Naive thymus-derived CD4-positive, alpha-beta T cell (primary cell): ENCODE measurements around the gene IGFLR1. TPM values are rescaled to one million over a fixed set of nuclear protein-coding genes. Genes with fewer than 3 reads are reported as not detected.
A peak's percentile ranks its signal among the peaks of the same experiment; 100 is the strongest.

ENCODE experiments used
- ATAC-seq: fragments of 150-1000 bp; cut with Tn5 transposase; 2 replicates; pipeline ENCODE4 v1.10.0; 2021; ENCODE audit warnings: mild to moderate bottlenecking, moderate library complexity
- CTCF ChIA-PET: fragments of 350-600 bp; sonication (Branson Sonifier 250); formaldehyde crosslinking; loops from one replicate; lab custom pipeline; 2021; ENCODE audit warnings: antibody characterized with exemption; lab: Charles Lee
- POLR2A ChIA-PET: fragments of 350-600 bp; sonication (Branson Sonifier 250); formaldehyde crosslinking; loops from one replicate; lab custom pipeline; 2021; ENCODE audit warnings: antibody characterized with exemption, inconsistent platforms; lab: Charles Lee
- DNase-seq, 9 donors: peaks; one replicate each; pipeline versions ENCODE4 v3.0.0 to v3.0.0-alpha.2; 2020 to 2022; ENCODE audit warnings: mixed read lengths in 1 of 9
- H3K27ac ChIP-seq: one replicate; pipeline ENCODE4 v1.7.0; 2013; ENCODE audit warnings: mild to moderate bottlenecking, low read depth, low read length, moderate library complexity
- H3K27me3 ChIP-seq, 2 donors: one replicate each; pipeline ENCODE4 v1.7.0; 2013; ENCODE audit warnings: low read length in 2 of 2, mild to moderate bottlenecking in 2 of 2, moderate library complexity in 2 of 2; ENCODE audit not compliant: control insufficient read depth in 2 of 2, insufficient read depth in 2 of 2
- H3K36me3 ChIP-seq, 3 experiments: 1 replicate in 2 of 3; 2 replicates in 1 of 3; pipeline ENCODE4 v1.7.0; 2013; ENCODE audit warnings: low read length in 3 of 3, mild to moderate bottlenecking in 3 of 3, moderate library complexity in 1 of 3; ENCODE audit not compliant: insufficient read depth in 3 of 3, control insufficient read depth in 2 of 3
- H3K4me1 ChIP-seq, 2 donors: one replicate each; pipeline ENCODE4 v1.7.0; 2013; ENCODE audit warnings: low read length in 2 of 2, mild to moderate bottlenecking in 2 of 2, moderate library complexity in 1 of 2; ENCODE audit not compliant: control insufficient read depth in 2 of 2, insufficient read depth in 2 of 2
- H3K4me3 ChIP-seq: 2 replicates; pipeline ENCODE4 v1.7.0; 2013; ENCODE audit warnings: mild to moderate bottlenecking, low read length
- H3K9me3 ChIP-seq, 3 experiments: 1 replicate in 2 of 3; 2 replicates in 1 of 3; pipeline ENCODE4 v1.7.0; 2013; ENCODE audit warnings: low read length in 3 of 3; ENCODE audit not compliant: control insufficient read depth in 2 of 3
- H3K27ac Mint-ChIP-seq, 9 donors: one replicate each; pipeline ENCODE4 v1.8.0; 2020 to 2022; ENCODE audit warnings: mixed read lengths in 9 of 9, mild to moderate bottlenecking in 8 of 9, moderate library complexity in 5 of 9, inconsistent platforms in 2 of 9
- H3K27me3 Mint-ChIP-seq, 5 donors: one replicate each; pipeline ENCODE4 v1.8.0; 2021 to 2022; ENCODE audit warnings: mixed read lengths in 5 of 5, mild to moderate bottlenecking in 1 of 5
- H3K36me3 Mint-ChIP-seq, 5 donors: one replicate each; pipeline ENCODE4 v1.8.0; 2020 to 2022; ENCODE audit warnings: mixed read lengths in 5 of 5, mild to moderate bottlenecking in 3 of 5, inconsistent platforms in 1 of 5
- H3K4me1 Mint-ChIP-seq, 7 donors: one replicate each; pipeline ENCODE4 v1.8.0; 2020 to 2022; ENCODE audit warnings: mixed read lengths in 7 of 7, mild to moderate bottlenecking in 3 of 7, inconsistent platforms in 1 of 7
- H3K4me3 Mint-ChIP-seq, 10 donors: one replicate each; pipeline ENCODE4 v1.8.0; 2020 to 2022; ENCODE audit warnings: mild to moderate bottlenecking in 10 of 10, mixed read lengths in 10 of 10, moderate library complexity in 6 of 10, inconsistent platforms in 2 of 10
- H3K9me3 Mint-ChIP-seq, 11 donors: one replicate each; pipeline ENCODE4 v1.8.0; 2020 to 2022; ENCODE audit warnings: mixed read lengths in 11 of 11, mild to moderate bottlenecking in 4 of 11, inconsistent platforms in 1 of 11, moderate library complexity in 1 of 11
- intact Hi-C, 2 donors: fragments of 100-400 bp; cut with micrococcal nuclease; formaldehyde crosslinking; loops; one replicate each; pipeline ENCODE4 v1.15.1; 2023
- polyA plus RNA-seq, 2 donors: library from polyadenylated mRNA; unstranded; fragments of 300-500 nt; fragmentation: Illumina TruSeq; gene quantifications; one replicate each; pipeline ENCODE4 v1.2.3, GENCODE V29; 2021
- total RNA-seq, 6 experiments: library from RNA in 5 of 6; stranded (reverse) in 5 of 6; gene quantifications; 1 replicate in 5 of 6; 2 replicates in 1 of 6; pipeline ENCODE4 v1.2.3 and lab custom pipeline; 2021 to 2026

The IGFLR1 gene
- total and polyA plus RNA-seq, 7 experiments from 2014 or later, result 61.4 to 113 (median 99.5) TPM

DNA sequence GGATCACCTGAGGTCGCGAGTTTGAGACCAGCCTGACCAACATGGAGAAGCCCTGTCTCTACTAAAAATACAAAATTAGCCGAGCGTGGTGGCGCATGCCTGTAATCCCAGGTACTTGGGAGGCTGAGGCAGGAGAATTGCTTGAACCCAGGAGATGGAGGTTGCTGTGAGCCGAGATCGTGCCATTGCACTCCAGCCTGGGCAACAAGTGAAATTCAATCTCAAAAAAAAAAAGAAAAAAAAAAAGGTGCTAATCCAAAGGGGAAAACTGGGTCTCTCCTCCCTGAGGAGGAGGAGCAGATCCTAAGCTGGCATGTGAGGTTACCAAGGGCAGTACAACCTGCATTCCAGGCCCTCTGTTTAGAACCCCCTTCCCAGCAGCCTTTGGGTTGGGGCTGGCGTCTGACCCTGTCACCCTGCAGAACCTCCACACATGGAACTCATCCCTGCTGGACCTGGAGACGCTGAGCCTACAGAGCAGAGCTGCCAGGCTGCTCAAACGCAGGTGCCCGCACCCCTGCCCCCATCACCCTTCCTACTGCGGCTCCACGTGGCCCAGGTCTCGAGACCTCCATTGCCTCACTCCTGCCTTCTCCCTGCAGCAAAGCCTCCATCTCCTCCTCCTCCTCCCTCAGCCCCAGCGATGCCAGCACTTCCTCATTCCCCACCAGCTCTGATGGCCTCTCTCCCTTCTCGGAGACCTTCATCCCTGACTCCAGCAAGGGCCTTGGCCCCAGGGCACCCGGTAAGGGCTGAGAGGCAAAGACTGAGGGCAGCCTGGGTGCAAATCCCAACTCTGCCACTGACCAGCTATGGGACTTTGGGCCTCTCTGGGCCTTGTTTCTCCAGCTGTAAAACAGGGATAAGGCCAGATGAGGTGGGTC is 22.4 kb upstream of the IGFLR1 start:
- H3K36me3 ChIP-seq, result peaks cover 0 to 66% (median 4%) of the 10 kb centered on the region in 3 experiments

DNA sequence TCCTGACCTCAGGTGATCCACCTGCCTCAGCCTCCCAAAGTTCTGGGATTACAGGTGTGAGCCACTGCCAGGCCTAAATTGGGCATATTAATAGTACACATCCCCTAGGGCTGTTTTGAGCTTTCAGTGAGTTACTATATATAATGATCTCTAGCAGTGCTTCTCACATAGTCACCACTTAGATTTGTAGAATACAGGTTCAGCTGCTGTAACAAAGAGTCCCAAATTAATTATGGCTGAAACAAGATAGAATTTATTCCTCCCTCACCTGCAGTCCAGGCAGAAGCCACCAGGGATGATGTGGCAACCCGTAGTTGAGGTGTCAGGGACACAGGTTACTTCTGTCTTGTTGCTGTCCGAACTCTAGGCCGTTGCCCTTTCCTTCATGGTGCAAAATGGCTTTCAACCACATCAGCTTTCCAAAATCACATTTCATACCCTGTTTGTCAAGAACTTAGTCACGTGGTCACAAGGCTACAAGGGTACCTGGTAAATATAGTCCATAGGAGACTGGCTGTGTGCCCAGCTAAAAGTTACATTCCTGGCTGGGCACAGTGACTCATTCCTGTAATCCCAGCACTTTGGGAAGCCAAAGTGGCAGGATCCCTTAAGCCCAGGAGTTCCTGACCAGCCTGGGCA is 18.6 kb upstream of the IGFLR1 start:
- Mint-ChIP-seq H3K27ac (no peak overlapping the region), H3K36me3 (peaks cover 0 to 20% (median 0%) of the 10 kb centered on the region in 5 donors), H3K4me1 (peaks cover 11 to 36% (median 30%) of the 10 kb centered on the region in 7 donors), H3K27me3 (peaks cover 0 to 6% (median 5%) of the 10 kb centered on the region in 5 donors), H3K9me3 (peaks cover 0 to 4% (median 0%) of the 10 kb centered on the region in 11 donors), H3K4me3 (no peak overlapping the region)
- Histone ChIP-seq H3K4me1 (peaks cover 10 to 32% of the 10 kb centered on the region in 2 donors), H3K9me3 (no peaks in the 10 kb centered on the region), H3K36me3 (peaks cover 0 to 41% (median 4%) of the 10 kb centered on the region in 3 experiments), H3K27ac (no peak overlapping the region), H3K4me3 (no peak overlapping the region), H3K27me3 (peaks cover 0 to 3% of the 10 kb centered on the region in 2 donors)
- intact Hi-C loops, result no loop called here
- ChIA-PET POLR2A (interaction anchor here (0.6 to 1.6 kb wide), 2 partner anchors 15 to 16 kb away, joined by 4 to 5 read pairs; partner anchors contain the start of genes PSENEN and U2AF1L4), CTCF (no interaction called here)
- ATAC-seq (no peak), DNase-seq (no peak)

More for the DNA sequence above, 22.4 kb upstream of the IGFLR1 start:
- CTCF ChIA-PET, result no interaction called here
- H3K27ac ChIP-seq, result no peak overlapping the region
- H3K4me3 Mint-ChIP-seq, result no peak overlapping the region
- DNase-seq (no peak), ATAC-seq (no peak)
- peaks cover 0 to 2% of the 10 kb centered on the region in 2 donors for H3K4me1 ChIP-seq
- no peaks in the 10 kb centered on the region for H3K9me3 ChIP-seq
- H3K27me3 ChIP-seq, result no peaks in the 10 kb centered on the region
- no peak overlapping the region for H3K27ac Mint-ChIP-seq
- no peak overlapping the region for H3K4me3 ChIP-seq
- no peaks in the 10 kb centered on the region for H3K27me3 Mint-ChIP-seq
- POLR2A ChIA-PET, result interaction anchor here (0.6 kb wide), 1 partner anchor 17 kb away, joined by 3 read pairs; the partner anchor contains the start of gene LIN37
- peaks cover 0 to 6% (median 1%) of the 10 kb centered on the region in 7 donors for H3K4me1 Mint-ChIP-seq
- H3K9me3 Mint-ChIP-seq, result no peaks in the 10 kb centered on the region
- H3K36me3 Mint-ChIP-seq, result peaks cover 0 to 19% (median 4%) of the 10 kb centered on the region in 5 donors
- intact Hi-C loops, result no loop called here

DNA sequence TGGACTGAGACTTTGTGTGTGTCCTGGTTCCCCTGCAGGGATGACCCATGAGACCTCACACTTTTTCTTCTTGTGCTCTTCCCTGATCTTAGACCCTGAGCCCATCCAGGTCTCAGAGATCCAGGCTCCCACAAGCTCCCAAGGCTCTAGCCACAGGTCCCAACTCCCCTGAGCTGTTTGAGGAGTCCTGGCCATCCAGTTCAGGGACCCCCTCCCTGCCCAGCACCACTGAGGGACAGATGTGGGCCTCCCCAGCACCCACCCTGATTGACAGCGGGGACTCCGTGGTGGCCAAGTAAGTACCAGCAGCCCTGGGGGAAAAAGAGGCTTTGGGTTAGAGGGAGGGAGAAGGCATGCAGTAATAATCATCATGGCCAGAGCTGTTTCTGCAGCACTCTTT is 17.4 kb upstream of the IGFLR1 start:
- H3K4me1 ChIP-seq, result peaks cover 10 to 35% of the 10 kb centered on the region in 2 donors
- intact Hi-C loops, result loop anchor here in 1 of 2 donors (2.0 kb wide), 2 partner anchors 109 to 255 kb away; partner anchors contain the start of genes ALKBH6 and APLP1
- peaks cover 0 to 11% (median 5%) of the 10 kb centered on the region in 5 donors for H3K27me3 Mint-ChIP-seq
- POLR2A ChIA-PET, result interaction anchor here (0.7 to 1.6 kb wide), 3 partner anchors 14 to 32 kb away, joined by 3 to 4 read pairs (median 3); partner anchors contain the start of genes PSENEN and U2AF1L4
- H3K36me3 Mint-ChIP-seq, result peaks cover 0 to 25% (median 0%) of the 10 kb centered on the region in 5 donors
- H3K9me3 ChIP-seq, result no peaks in the 10 kb centered on the region
- peaks cover 0 to 30% (median 4%) of the 10 kb centered on the region in 3 experiments for H3K36me3 ChIP-seq
- CTCF ChIA-PET, result interaction anchor here (0.7 kb wide), 1 partner anchor 58 kb away, joined by 4 read pairs; no protein-coding TSS in a partner anchor
- H3K27ac Mint-ChIP-seq, result peak overlapping the region in 1 of 9 donors; percentile 66
- no peak for DNase-seq
- no peak overlapping the region for H3K4me3 ChIP-seq
- peaks cover 13 to 42% (median 36%) of the 10 kb centered on the region in 7 donors for H3K4me1 Mint-ChIP-seq
- no peak overlapping the region for H3K27ac ChIP-seq
- peaks cover 0 to 4% of the 10 kb centered on the region in 2 donors for H3K27me3 ChIP-seq
- no peak for ATAC-seq
- peaks cover 0 to 4% (median 0%) of the 10 kb centered on the region in 11 donors for H3K9me3 Mint-ChIP-seq
- peak overlapping the region; percentile 41 to 98 (median 73) for H3K4me3 Mint-ChIP-seq

- peak within 1 kb of the TSS; percentile 89 to 99 (median 95) for H3K27ac Mint-ChIP-seq
- peak; percentile 93 to 100 (median 99) for DNase-seq
- peaks cover 0 to 4% (median 0%) of the 10 kb centered on the region in 11 donors for H3K9me3 Mint-ChIP-seq
- H3K27me3 Mint-ChIP-seq, result peaks cover 0 to 12% (median 5%) of the 10 kb centered on the region in 5 donors
- Histone ChIP-seq H3K27ac (peak within 1 kb of the TSS; percentile 92), H3K4me1 (peaks cover 10 to 35% of the 10 kb centered on the region in 2 donors), H3K36me3 (peaks cover 0 to 35% (median 4%) of the 10 kb centered on the region in 3 experiments), H3K4me3 (peak within 1 kb of the TSS; percentile 99), H3K9me3 (no peaks in the 10 kb centered on the region), H3K27me3 (peaks cover 0 to 4% of the 10 kb centered on the region in 2 donors)
- ATAC-seq, result peak; percentile 98
- H3K36me3 Mint-ChIP-seq, result peaks cover 0 to 25% (median 5%) of the 10 kb centered on the region in 5 donors
- peak within 1 kb of the TSS; percentile 92 to 100 (median 96) for H3K4me3 Mint-ChIP-seq
- peaks cover 13 to 42% (median 37%) of the 10 kb centered on the region in 7 donors for H3K4me1 Mint-ChIP-seq
- ChIA-PET CTCF (no interaction called here), POLR2A (interaction anchor here (0.6 to 2.7 kb wide), 6 partner anchors 8 to 357 kb away, joined by 3 to 18 read pairs (median 8); partner anchors contain the start of genes IGFLR1, LIN37, POLR2I and PSENEN)
- intact Hi-C loops, result loop anchor here (1.0 to 2.0 kb wide), 9 partner anchors 10 to 257 kb away; partner anchors contain the start of genes ARHGAP33 (in 2 of the 2), LIN37 (in 2 of the 2), ALKBH6 (in 1 of the 2) and APLP1 (in 1 of the 2)
These were observed 15.7 kb upstream of the IGFLR1 start, which contains the start of gene PROSER3 for GRCh38 chr19:35757749-35758608. PROSER3 (plus strand) TSS chr19:35758176; CDS start chr19:35758216, 40 bp downstream.

GRCh38 chr19:35757231-35757748 is 15.0 kb upstream of the IGFLR1 start:
- Mint-ChIP-seq H3K27me3 (peaks cover 0 to 12% (median 5%) of the 10 kb centered on the region in 5 donors), H3K27ac (peak overlapping the region in 8 of 9 donors; percentile 51 to 99 (median 92)), H3K4me3 (peak overlapping the region; percentile 92 to 100 (median 96)), H3K36me3 (peaks cover 0 to 25% (median 5%) of the 10 kb centered on the region in 5 donors), H3K9me3 (peaks cover 0 to 4% (median 0%) of the 10 kb centered on the region in 11 donors), H3K4me1 (peaks cover 13 to 42% (median 37%) of the 10 kb centered on the region in 7 donors)
- ATAC-seq (no peak), DNase-seq (peak in 3 of 9 donors; percentile 25 to 54 (median 28))
- Histone ChIP-seq H3K4me1 (peaks cover 10 to 35% of the 10 kb centered on the region in 2 donors), H3K27ac (no peak overlapping the region), H3K4me3 (peak overlapping the region; percentile 99), H3K9me3 (no peaks in the 10 kb centered on the region), H3K27me3 (peaks cover 0 to 4% of the 10 kb centered on the region in 2 donors), H3K36me3 (peaks cover 0 to 40% (median 4%) of the 10 kb centered on the region in 3 experiments)
- CTCF ChIA-PET, result no interaction called here
- intact Hi-C loops, result no loop called here
- POLR2A ChIA-PET, result interaction anchor here (0.6 to 2.7 kb wide), 5 partner anchors 9 to 358 kb away, joined by 3 to 18 read pairs (median 9); partner anchors contain the start of genes IGFLR1, LIN37, POLR2I and PSENEN
